Gastroesophageal sphincter (tissue), 3 donors: ENCODE results near the gene THAP8.

Experiments used
- EP300 ChIP-seq: sonication (generic); formaldehyde crosslinking; IDR thresholded peaks from one replicate; pipeline ENCODE4 v1.6.1; 2017; ENCODE audit warnings: antibody characterized with exemption, mild to moderate bottlenecking
- POLR2A ChIP-seq, 2 donors: fragments of 450-650 bp; IDR thresholded peaks; one replicate each; pipeline ENCODE4 v1.6.1; 2017; ENCODE audit warnings: antibody characterized with exemption in 2 of 2, mild to moderate bottlenecking in 2 of 2, moderate library complexity in 1 of 2
- POLR2AphosphoS5 ChIP-seq: sonication (generic); formaldehyde crosslinking; IDR thresholded peaks from one replicate; pipeline ENCODE4 v1.6.1; 2017; ENCODE audit warnings: antibody characterized with exemption
- TF ChIP-seq, protein P1 (sequence below), 4 experiments: fragments of 200-600 bp in 2 of 4; fragments of 450-650 bp in 2 of 4; sonication (generic) in 1 of 4; IDR thresholded peaks; one replicate each; pipeline ENCODE4 v1.5.1; 2017 to 2019; ENCODE audit warnings: antibody characterized with exemption in 4 of 4, mild to moderate bottlenecking in 2 of 4, moderate library complexity in 2 of 4

- TF ChIP-seq POLR2AphosphoS5 (no peak), POLR2A (IDR thresholded peaks at IDR 0.05) (no peak), EP300 (no peak)
- TF ChIP-seq, protein P1, sequence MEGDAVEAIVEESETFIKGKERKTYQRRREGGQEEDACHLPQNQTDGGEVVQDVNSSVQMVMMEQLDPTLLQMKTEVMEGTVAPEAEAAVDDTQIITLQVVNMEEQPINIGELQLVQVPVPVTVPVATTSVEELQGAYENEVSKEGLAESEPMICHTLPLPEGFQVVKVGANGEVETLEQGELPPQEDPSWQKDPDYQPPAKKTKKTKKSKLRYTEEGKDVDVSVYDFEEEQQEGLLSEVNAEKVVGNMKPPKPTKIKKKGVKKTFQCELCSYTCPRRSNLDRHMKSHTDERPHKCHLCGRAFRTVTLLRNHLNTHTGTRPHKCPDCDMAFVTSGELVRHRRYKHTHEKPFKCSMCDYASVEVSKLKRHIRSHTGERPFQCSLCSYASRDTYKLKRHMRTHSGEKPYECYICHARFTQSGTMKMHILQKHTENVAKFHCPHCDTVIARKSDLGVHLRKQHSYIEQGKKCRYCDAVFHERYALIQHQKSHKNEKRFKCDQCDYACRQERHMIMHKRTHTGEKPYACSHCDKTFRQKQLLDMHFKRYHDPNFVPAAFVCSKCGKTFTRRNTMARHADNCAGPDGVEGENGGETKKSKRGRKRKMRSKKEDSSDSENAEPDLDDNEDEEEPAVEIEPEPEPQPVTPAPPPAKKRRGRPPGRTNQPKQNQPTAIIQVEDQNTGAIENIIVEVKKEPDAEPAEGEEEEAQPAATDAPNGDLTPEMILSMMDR (IDR thresholded peaks at IDR 0.05) = no peak
These were observed 13.6 kb upstream of the THAP8 start for GRCh38 chr19:36067681-36068080.
